Endodermal cell (in vitro differentiated cells): Measurements from ENCODE around the gene HHAT. TPM values are rescaled to one million over a fixed set of nuclear protein-coding genes. Genes with fewer than 3 reads are reported as not detected.

Experiments
- DNase-seq: peaks from one replicate; pipeline ENCODE4 v3.0.0-alpha.2; 2017
- H3K27ac ChIP-seq: 2 replicates; pipeline ENCODE4 v1.5.1; 2013; ENCODE audit warnings: mild to moderate bottlenecking, low read depth, low read length, moderate library complexity
- H3K27me3 ChIP-seq: 2 replicates; pipeline ENCODE4 v1.6.1; 2013; ENCODE audit warnings: mild to moderate bottlenecking, low read length, moderate library complexity; ENCODE audit not compliant: insufficient read depth, control insufficient read depth, poor library complexity, severe bottlenecking
- H3K36me3 ChIP-seq: 2 replicates; pipeline ENCODE4 v1.7.0; 2013; ENCODE audit warnings: mild to moderate bottlenecking, low read length, moderate library complexity; ENCODE audit not compliant: control insufficient read depth, insufficient read depth
- H3K4me1 ChIP-seq: one replicate; pipeline ENCODE4 v1.7.0; 2013; ENCODE audit warnings: low read length; ENCODE audit not compliant: control insufficient read depth, insufficient read depth
- H3K4me3 ChIP-seq: 2 replicates; pipeline ENCODE4 v1.5.1; 2013; ENCODE audit warnings: mild to moderate bottlenecking, low read length, moderate library complexity
- H3K9ac ChIP-seq: 2 replicates; pipeline ENCODE4 v1.6.1; 2013; ENCODE audit warnings: mild to moderate bottlenecking, low read length, moderate library complexity; ENCODE audit not compliant: poor library complexity, severe bottlenecking; ENCODE audit errors: extremely low read depth
- H3K9me3 ChIP-seq: 2 replicates; pipeline ENCODE4 v1.6.1; 2013; ENCODE audit warnings: mild to moderate bottlenecking, low read length, moderate library complexity; ENCODE audit not compliant: control insufficient read depth
- H3K27ac Mint-ChIP-seq: 2 replicates; pipeline ENCODE4 v1.8.0; 2020; ENCODE audit warnings: mixed read lengths
- H3K27me3 Mint-ChIP-seq: 2 replicates; pipeline ENCODE4 v1.8.0; 2021; ENCODE audit warnings: mild to moderate bottlenecking, mixed read lengths; ENCODE audit not compliant: insufficient read depth
- H3K36me3 Mint-ChIP-seq: 2 replicates; pipeline ENCODE4 v1.8.0; 2020; ENCODE audit warnings: low read depth, mixed read lengths
- H3K4me1 Mint-ChIP-seq: 2 replicates; pipeline ENCODE4 v1.8.0; 2020; ENCODE audit warnings: mixed read lengths
- H3K4me3 Mint-ChIP-seq: 2 replicates; pipeline ENCODE4 v1.8.0; 2020; ENCODE audit warnings: mild to moderate bottlenecking, moderate library complexity, mixed read lengths
- H3K9me3 Mint-ChIP-seq: 2 replicates; pipeline ENCODE4 v1.8.0; 2020; ENCODE audit warnings: mild to moderate bottlenecking, mixed read lengths
- WGBS, 2 experiments: methylation state at CpG; one replicate each; pipeline versions ENCODE4 v1.1.5 to v1.1.7; 2013; ENCODE audit warnings: missing lambda C conversion rate in 2 of 2, mixed read lengths in 1 of 2; ENCODE audit not compliant: insufficient coverage in 1 of 2, insufficient read length in 1 of 2; 5-methylcytosine and 5-hydroxymethylcytosine counted together
- total RNA-seq, 2 donors: library from RNA; stranded (reverse); fragmentation: NEBNext Ultra II Directional in 1 of 2; extraction: Animal tissue kit (Norgen Biotek cat#: 25700) in 1 of 2; gene quantifications; 2 replicates in 1 of 2; 3 replicates in 1 of 2; pipeline ENCODE4 v1.2.1, GENCODE V29; 2021
- TF ChIP-seq, protein P1 (sequence below): fragments of 200-600 bp; sonication (generic); conservative IDR thresholded peaks from 2 replicates; pipeline ENCODE4 v1.5.0; 2021; ENCODE audit warnings: antibody characterized with exemption, mild to moderate bottlenecking

The HHAT gene
- total RNA-seq, 2 donors from 2014 or later = 6.9 to 9.8 TPM

DNA sequence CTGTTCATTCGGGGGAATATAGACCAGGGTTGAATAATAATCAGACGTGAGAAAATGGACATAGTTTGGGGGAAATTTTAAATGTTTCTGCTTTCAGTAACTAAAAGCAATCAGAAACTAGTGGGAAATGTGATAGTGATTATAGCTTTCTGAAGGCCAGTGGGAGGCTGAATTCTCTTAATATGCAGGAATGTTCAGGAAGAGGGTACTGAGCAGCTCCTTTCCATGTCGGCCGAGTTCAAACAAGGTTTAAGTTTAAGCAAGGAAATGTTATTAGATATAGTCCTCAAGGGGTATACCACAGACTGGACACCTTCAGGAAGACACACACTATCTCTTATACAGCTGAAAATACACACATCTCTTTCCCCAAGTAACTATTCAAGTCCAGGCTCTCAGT lies 105.5 kb downstream of the HHAT start:
- no peak overlapping the region for H3K27ac Mint-ChIP-seq
- 63 to 72% methylated on average over 4 of the region's 4 CpGs for WGBS, 2 experiments
- TF ChIP-seq, protein P1, sequence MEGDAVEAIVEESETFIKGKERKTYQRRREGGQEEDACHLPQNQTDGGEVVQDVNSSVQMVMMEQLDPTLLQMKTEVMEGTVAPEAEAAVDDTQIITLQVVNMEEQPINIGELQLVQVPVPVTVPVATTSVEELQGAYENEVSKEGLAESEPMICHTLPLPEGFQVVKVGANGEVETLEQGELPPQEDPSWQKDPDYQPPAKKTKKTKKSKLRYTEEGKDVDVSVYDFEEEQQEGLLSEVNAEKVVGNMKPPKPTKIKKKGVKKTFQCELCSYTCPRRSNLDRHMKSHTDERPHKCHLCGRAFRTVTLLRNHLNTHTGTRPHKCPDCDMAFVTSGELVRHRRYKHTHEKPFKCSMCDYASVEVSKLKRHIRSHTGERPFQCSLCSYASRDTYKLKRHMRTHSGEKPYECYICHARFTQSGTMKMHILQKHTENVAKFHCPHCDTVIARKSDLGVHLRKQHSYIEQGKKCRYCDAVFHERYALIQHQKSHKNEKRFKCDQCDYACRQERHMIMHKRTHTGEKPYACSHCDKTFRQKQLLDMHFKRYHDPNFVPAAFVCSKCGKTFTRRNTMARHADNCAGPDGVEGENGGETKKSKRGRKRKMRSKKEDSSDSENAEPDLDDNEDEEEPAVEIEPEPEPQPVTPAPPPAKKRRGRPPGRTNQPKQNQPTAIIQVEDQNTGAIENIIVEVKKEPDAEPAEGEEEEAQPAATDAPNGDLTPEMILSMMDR = no peak
- no peak overlapping the region for H3K4me3 ChIP-seq
- no peaks in the 10 kb centered on the region for H3K36me3 ChIP-seq
- H3K9me3 Mint-ChIP-seq = no peaks in the 10 kb centered on the region
- no peaks in the 10 kb centered on the region for H3K27me3 Mint-ChIP-seq
- DNase-seq = no peak
- H3K4me3 Mint-ChIP-seq = no peak overlapping the region
- H3K4me1 ChIP-seq = no peaks in the 10 kb centered on the region
- no peaks in the 10 kb centered on the region for H3K4me1 Mint-ChIP-seq
- no peaks in the 10 kb centered on the region for H3K9me3 ChIP-seq
- no peak overlapping the region for H3K27ac ChIP-seq
- no peaks in the 10 kb centered on the region for H3K27me3 ChIP-seq
- no peaks in the 10 kb centered on the region for H3K36me3 Mint-ChIP-seq
- no peak overlapping the region for H3K9ac ChIP-seq

- Histone ChIP-seq H3K27ac (no peak overlapping the region), H3K9me3 (no peaks in the 10 kb centered on the region), H3K4me3 (no peak overlapping the region), H3K27me3 (no peaks in the 10 kb centered on the region), H3K36me3 (no peaks in the 10 kb centered on the region), H3K9ac (no peak overlapping the region), H3K4me1 (no peaks in the 10 kb centered on the region)
- TF ChIP-seq, protein P1 = no peak
- no peak overlapping the region for H3K27ac Mint-ChIP-seq
- H3K4me1 Mint-ChIP-seq = no peaks in the 10 kb centered on the region
- no peaks in the 10 kb centered on the region for H3K9me3 Mint-ChIP-seq
- H3K36me3 Mint-ChIP-seq = no peaks in the 10 kb centered on the region
- no peak for DNase-seq
- H3K27me3 Mint-ChIP-seq = no peaks in the 10 kb centered on the region
- no peak overlapping the region for H3K4me3 Mint-ChIP-seq
- WGBS, 2 experiments = 91 to 95% methylated on average over 5 to 6 of the region's 6 CpGs
Measured at GRCh38 chr1:210437111-210437510, 108.4 kb downstream of the HHAT start.

DNA sequence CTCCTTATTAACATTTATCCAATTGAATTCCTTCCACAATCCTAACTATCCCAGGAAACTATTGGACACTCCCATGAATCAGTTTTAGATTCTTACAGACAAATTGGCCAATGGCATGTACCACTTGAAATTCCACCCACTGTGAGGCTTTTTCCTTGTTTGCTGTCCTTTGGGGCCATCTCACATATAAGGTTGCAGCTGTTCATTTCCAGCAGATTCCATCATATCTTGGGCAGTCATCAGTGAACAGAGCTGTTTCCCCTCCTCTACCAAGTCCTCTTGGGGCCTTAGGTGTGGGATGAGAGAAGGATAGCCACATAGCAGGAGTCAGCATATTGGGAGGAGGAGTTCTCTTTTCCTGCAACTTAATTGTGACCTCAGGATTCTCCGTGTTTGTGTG lies 109.1 kb downstream of the HHAT start:
- Histone ChIP-seq H3K9me3 (no peaks in the 10 kb centered on the region), H3K4me3 (no peak overlapping the region), H3K27me3 (no peaks in the 10 kb centered on the region), H3K27ac (no peak overlapping the region), H3K4me1 (no peaks in the 10 kb centered on the region), H3K9ac (no peak overlapping the region), H3K36me3 (no peaks in the 10 kb centered on the region)
- H3K4me1 Mint-ChIP-seq = no peaks in the 10 kb centered on the region
- WGBS, 2 experiments = 82% methylated on average over 1 of the region's 1 CpG; no CpG with 5 or more reads in 1 of the 2 experiments
- DNase-seq = no peak
- H3K9me3 Mint-ChIP-seq = no peaks in the 10 kb centered on the region
- H3K27me3 Mint-ChIP-seq = no peaks in the 10 kb centered on the region
- TF ChIP-seq, protein P1 = no peak
- H3K36me3 Mint-ChIP-seq = no peaks in the 10 kb centered on the region
- H3K4me3 Mint-ChIP-seq = no peak overlapping the region
- no peak overlapping the region for H3K27ac Mint-ChIP-seq
